HG02840 (cell line): ENCODE measurements around the gene PTGES2.
"Not testable (repeated sequence)": the region's sequence is repeated elsewhere in the genome, so short reads cannot be mapped to it uniquely, and the experiment has no call there.

ENCODE experiments used
- ATAC-seq: cut with Tn5 transposase; IDR thresholded peaks from one replicate; pipeline ENCODE4 v1.9.1; 2021; ENCODE audit warnings: mild to moderate bottlenecking, moderate library complexity, moderate number of reproducible peaks; ENCODE audit not compliant: unreplicated experiment, low FRiP score

The PTGES2 gene

GRCh38 chr9:128139621-128140020 lies 12.1 kb upstream of the PTGES2 start:
- no peak for ATAC-seq

- no peak for ATAC-seq
Measured at GRCh38 chr9:128138001-128138400, 10.5 kb upstream of the PTGES2 start.

- ATAC-seq = no peak
Measured at GRCh38 chr9:128136816-128137793, 9.6 kb upstream of the PTGES2 start.

GRCh38 chr9:128135561-128135960 lies 8.0 kb upstream of the PTGES2 start:
- not testable (repeated sequence) for ATAC-seq

GRCh38 chr9:128132139-128132538 lies 4.6 kb upstream of the PTGES2 start:
- not testable (repeated sequence) for ATAC-seq

GRCh38 chr9:128131346-128131745 lies 3.8 kb upstream of the PTGES2 start:
- not testable (repeated sequence) for ATAC-seq

GRCh38 chr9:128130651-128131050 lies 3.1 kb upstream of the PTGES2 start:
- not testable (repeated sequence) for ATAC-seq

- ATAC-seq = not testable (repeated sequence)
Measured at GRCh38 chr9:128129976-128130590, 2.6 kb upstream of the PTGES2 start.

GRCh38 chr9:128128836-128129590 lies 1.5 kb upstream of the PTGES2 start:
- ATAC-seq = no peak

GRCh38 chr9:128127990-128128835 lies 684 bp upstream of the PTGES2 start:
- peak; percentile 72 for ATAC-seq

- ATAC-seq = no peak
Measured at GRCh38 chr9:128125580-128126354, 1.8 kb downstream of the PTGES2 start.

- no peak for ATAC-seq
Measured at GRCh38 chr9:128124873-128125579, 2.5 kb downstream of the PTGES2 start.

GRCh38 chr9:128124451-128124850 lies 3.1 kb downstream of the PTGES2 start:
- ATAC-seq = no peak

GRCh38 chr9:128123451-128124080 lies 4.0 kb downstream of the PTGES2 start:
- ATAC-seq = no peak

- no peak for ATAC-seq
Measured at GRCh38 chr9:128122809-128123175, 4.7 kb downstream of the PTGES2 start.

GRCh38 chr9:128121924-128122808 lies 5.4 kb downstream of the PTGES2 start:
- ATAC-seq = no peak

GRCh38 chr9:128121466-128121810 lies 6.1 kb downstream of the PTGES2 start:
- ATAC-seq = no peak
